ENCODE measurements around the gene PTGR3.

The PTGR3 gene

GRCh38 chr18:75209129-75209950, at the start of gene PTGR3:
PTGR3 (minus strand) TSS chr18:75209139; CDS start chr18:75209058, 81 bp downstream.
- H3K4me1 ChIP-seq (ENCODE audit: control insufficient read depth in 2 of 2, insufficient read depth in 2 of 2, low read length in 2 of 2) = peaks cover 21 to 40% of the 10 kb centered on the region in 2 donors
- no peaks in the 10 kb centered on the region for H3K27me3 ChIP-seq (ENCODE audit: control insufficient read depth in 2 of 2, insufficient read depth in 2 of 2, low read length in 2 of 2)
- H3K9me3 ChIP-seq (ENCODE audit: control insufficient read depth in 2 of 2, low read length in 2 of 2) = no peaks in the 10 kb centered on the region
- H3K4me3 ChIP-seq (ENCODE audit: low read length in 2 of 2) = peak within 1 kb of the TSS; percentile 76 to 79
- peak within 1 kb of the TSS; percentile 95 to 97 for H3K27ac ChIP-seq (ENCODE audit: low read depth in 2 of 2, low read length in 2 of 2)
- H3K36me3 ChIP-seq (ENCODE audit: control insufficient read depth in 2 of 2, insufficient read depth in 2 of 2, low read length in 2 of 2) = no peaks in the 10 kb centered on the region
- H3K9ac ChIP-seq (ENCODE audit: low read depth in 1 of 2, low read length in 2 of 2) = peak within 1 kb of the TSS; percentile 89 to 90

GRCh38 chr18:75257605-75258004, 48.7 kb upstream of the PTGR3 start:
- no peaks in the 10 kb centered on the region for H3K36me3 ChIP-seq (ENCODE audit: control insufficient read depth in 2 of 2, insufficient read depth in 2 of 2, low read length in 2 of 2)
- no peak overlapping the region for H3K4me3 ChIP-seq (ENCODE audit: low read length in 2 of 2)
- no peak overlapping the region for H3K27ac ChIP-seq (ENCODE audit: low read depth in 2 of 2, low read length in 2 of 2)
- no peaks in the 10 kb centered on the region for H3K9me3 ChIP-seq (ENCODE audit: control insufficient read depth in 2 of 2, low read length in 2 of 2)
- H3K9ac ChIP-seq (ENCODE audit: low read depth in 1 of 2, low read length in 2 of 2) = no peak overlapping the region
- no peaks in the 10 kb centered on the region for H3K27me3 ChIP-seq (ENCODE audit: control insufficient read depth in 2 of 2, insufficient read depth in 2 of 2, low read length in 2 of 2)
- peaks cover 0 to 2% of the 10 kb centered on the region in 2 donors for H3K4me1 ChIP-seq (ENCODE audit: control insufficient read depth in 2 of 2, insufficient read depth in 2 of 2, low read length in 2 of 2)

GRCh38 chr18:75256376-75256775, 47.4 kb upstream of the PTGR3 start:
- H3K27ac ChIP-seq (ENCODE audit: low read depth in 2 of 2, low read length in 2 of 2) = no peak overlapping the region

GRCh38 chr18:75255094-75255493, 46.2 kb upstream of the PTGR3 start:
- Histone ChIP-seq H3K4me3 (ENCODE audit: low read length in 2 of 2) (no peak overlapping the region), H3K27me3 (ENCODE audit: control insufficient read depth in 2 of 2, insufficient read depth in 2 of 2, low read length in 2 of 2) (no peaks in the 10 kb centered on the region), H3K9me3 (ENCODE audit: control insufficient read depth in 2 of 2, low read length in 2 of 2) (no peaks in the 10 kb centered on the region), H3K9ac (ENCODE audit: low read depth in 1 of 2, low read length in 2 of 2) (no peak overlapping the region), H3K36me3 (ENCODE audit: control insufficient read depth in 2 of 2, insufficient read depth in 2 of 2, low read length in 2 of 2) (no peaks in the 10 kb centered on the region), H3K27ac (ENCODE audit: low read depth in 2 of 2, low read length in 2 of 2) (no peak overlapping the region), H3K4me1 (ENCODE audit: control insufficient read depth in 2 of 2, insufficient read depth in 2 of 2, low read length in 2 of 2) (peaks cover 0 to 2% of the 10 kb centered on the region in 2 donors)

More at GRCh38 chr18:75256376-75256775, 47.4 kb upstream of the PTGR3 start:
- Histone ChIP-seq H3K9ac (ENCODE audit: low read depth in 1 of 2, low read length in 2 of 2) (no peak overlapping the region), H3K4me3 (ENCODE audit: low read length in 2 of 2) (no peak overlapping the region), H3K27me3 (ENCODE audit: control insufficient read depth in 2 of 2, insufficient read depth in 2 of 2, low read length in 2 of 2) (no peaks in the 10 kb centered on the region), H3K4me1 (ENCODE audit: control insufficient read depth in 2 of 2, insufficient read depth in 2 of 2, low read length in 2 of 2) (peaks cover 0 to 2% of the 10 kb centered on the region in 2 donors), H3K36me3 (ENCODE audit: control insufficient read depth in 2 of 2, insufficient read depth in 2 of 2, low read length in 2 of 2) (no peaks in the 10 kb centered on the region), H3K9me3 (ENCODE audit: control insufficient read depth in 2 of 2, low read length in 2 of 2) (no peaks in the 10 kb centered on the region)

- H3K9me3 ChIP-seq (ENCODE audit: control insufficient read depth in 2 of 2, low read length in 2 of 2) = no peaks in the 10 kb centered on the region
- H3K4me3 ChIP-seq (ENCODE audit: low read length in 2 of 2) = no peak overlapping the region
- peaks cover 0 to 3% of the 10 kb centered on the region in 2 donors for H3K4me1 ChIP-seq (ENCODE audit: control insufficient read depth in 2 of 2, insufficient read depth in 2 of 2, low read length in 2 of 2)
- no peaks in the 10 kb centered on the region for H3K36me3 ChIP-seq (ENCODE audit: control insufficient read depth in 2 of 2, insufficient read depth in 2 of 2, low read length in 2 of 2)
- H3K27me3 ChIP-seq (ENCODE audit: control insufficient read depth in 2 of 2, insufficient read depth in 2 of 2, low read length in 2 of 2) = no peaks in the 10 kb centered on the region
- H3K27ac ChIP-seq (ENCODE audit: low read depth in 2 of 2, low read length in 2 of 2) = no peak overlapping the region
- H3K9ac ChIP-seq (ENCODE audit: low read depth in 1 of 2, low read length in 2 of 2) = no peak overlapping the region
These were observed 44.8 kb upstream of the PTGR3 start for GRCh38 chr18:75253784-75254183.

- no peak overlapping the region for H3K9ac ChIP-seq (ENCODE audit: low read depth in 1 of 2, low read length in 2 of 2)
- H3K4me1 ChIP-seq (ENCODE audit: control insufficient read depth in 2 of 2, insufficient read depth in 2 of 2, low read length in 2 of 2) = peaks cover 4 to 10% of the 10 kb centered on the region in 2 donors
These were observed 44.1 kb upstream of the PTGR3 start for GRCh38 chr18:75253043-75253442.

GRCh38 chr18:75252136-75252535, 43.2 kb upstream of the PTGR3 start:
- Histone ChIP-seq H3K9ac (ENCODE audit: low read depth in 1 of 2, low read length in 2 of 2) (no peak overlapping the region), H3K4me1 (ENCODE audit: control insufficient read depth in 2 of 2, insufficient read depth in 2 of 2, low read length in 2 of 2) (peaks cover 10 to 13% of the 10 kb centered on the region in 2 donors), H3K27me3 (ENCODE audit: control insufficient read depth in 2 of 2, insufficient read depth in 2 of 2, low read length in 2 of 2) (no peaks in the 10 kb centered on the region)

More at GRCh38 chr18:75253043-75253442, 44.1 kb upstream of the PTGR3 start:
- no peak overlapping the region for H3K27ac ChIP-seq (ENCODE audit: low read depth in 2 of 2, low read length in 2 of 2)
- H3K27me3 ChIP-seq (ENCODE audit: control insufficient read depth in 2 of 2, insufficient read depth in 2 of 2, low read length in 2 of 2) = no peaks in the 10 kb centered on the region
- no peaks in the 10 kb centered on the region for H3K36me3 ChIP-seq (ENCODE audit: control insufficient read depth in 2 of 2, insufficient read depth in 2 of 2, low read length in 2 of 2)
- no peak overlapping the region for H3K4me3 ChIP-seq (ENCODE audit: low read length in 2 of 2)
- no peaks in the 10 kb centered on the region for H3K9me3 ChIP-seq (ENCODE audit: control insufficient read depth in 2 of 2, low read length in 2 of 2)

GRCh38 chr18:75251466-75251865, 42.5 kb upstream of the PTGR3 start:
- no peak overlapping the region for H3K27ac ChIP-seq (ENCODE audit: low read depth in 2 of 2, low read length in 2 of 2)
- H3K9ac ChIP-seq (ENCODE audit: low read depth in 1 of 2, low read length in 2 of 2) = no peak overlapping the region
- H3K4me3 ChIP-seq (ENCODE audit: low read length in 2 of 2) = no peak overlapping the region
- H3K4me1 ChIP-seq (ENCODE audit: control insufficient read depth in 2 of 2, insufficient read depth in 2 of 2, low read length in 2 of 2) = peaks cover 15 to 17% of the 10 kb centered on the region in 2 donors
- H3K9me3 ChIP-seq (ENCODE audit: control insufficient read depth in 2 of 2, low read length in 2 of 2) = no peaks in the 10 kb centered on the region
- no peaks in the 10 kb centered on the region for H3K27me3 ChIP-seq (ENCODE audit: control insufficient read depth in 2 of 2, insufficient read depth in 2 of 2, low read length in 2 of 2)
- no peaks in the 10 kb centered on the region for H3K36me3 ChIP-seq (ENCODE audit: control insufficient read depth in 2 of 2, insufficient read depth in 2 of 2, low read length in 2 of 2)

More at GRCh38 chr18:75252136-75252535, 43.2 kb upstream of the PTGR3 start:
- Histone ChIP-seq H3K4me3 (ENCODE audit: low read length in 2 of 2) (no peak overlapping the region), H3K9me3 (ENCODE audit: control insufficient read depth in 2 of 2, low read length in 2 of 2) (no peaks in the 10 kb centered on the region), H3K27ac (ENCODE audit: low read depth in 2 of 2, low read length in 2 of 2) (no peak overlapping the region), H3K36me3 (ENCODE audit: control insufficient read depth in 2 of 2, insufficient read depth in 2 of 2, low read length in 2 of 2) (no peaks in the 10 kb centered on the region)

GRCh38 chr18:75250471-75250821, 41.5 kb upstream of the PTGR3 start:
- Histone ChIP-seq H3K27me3 (ENCODE audit: control insufficient read depth in 2 of 2, insufficient read depth in 2 of 2, low read length in 2 of 2) (no peaks in the 10 kb centered on the region), H3K9ac (ENCODE audit: low read depth in 1 of 2, low read length in 2 of 2) (no peak overlapping the region), H3K27ac (ENCODE audit: low read depth in 2 of 2, low read length in 2 of 2) (no peak overlapping the region), H3K36me3 (ENCODE audit: control insufficient read depth in 2 of 2, insufficient read depth in 2 of 2, low read length in 2 of 2) (no peaks in the 10 kb centered on the region), H3K9me3 (ENCODE audit: control insufficient read depth in 2 of 2, low read length in 2 of 2) (no peaks in the 10 kb centered on the region), H3K4me1 (ENCODE audit: control insufficient read depth in 2 of 2, insufficient read depth in 2 of 2, low read length in 2 of 2) (peaks cover 15 to 17% of the 10 kb centered on the region in 2 donors), H3K4me3 (ENCODE audit: low read length in 2 of 2) (no peak overlapping the region)

GRCh38 chr18:75249672-75250470, 40.9 kb upstream of the PTGR3 start:
- H3K4me3 ChIP-seq (ENCODE audit: low read length in 2 of 2) = no peak overlapping the region

More at GRCh38 chr18:75249672-75250470, 40.9 kb upstream of the PTGR3 start:
- Histone ChIP-seq H3K9ac (ENCODE audit: low read depth in 1 of 2, low read length in 2 of 2) (no peak overlapping the region), H3K36me3 (ENCODE audit: control insufficient read depth in 2 of 2, insufficient read depth in 2 of 2, low read length in 2 of 2) (no peaks in the 10 kb centered on the region), H3K27ac (ENCODE audit: low read depth in 2 of 2, low read length in 2 of 2) (no peak overlapping the region), H3K4me1 (ENCODE audit: control insufficient read depth in 2 of 2, insufficient read depth in 2 of 2, low read length in 2 of 2) (peaks cover 15 to 17% of the 10 kb centered on the region in 2 donors), H3K27me3 (ENCODE audit: control insufficient read depth in 2 of 2, insufficient read depth in 2 of 2, low read length in 2 of 2) (no peaks in the 10 kb centered on the region), H3K9me3 (ENCODE audit: control insufficient read depth in 2 of 2, low read length in 2 of 2) (no peaks in the 10 kb centered on the region)
